BLaER1 (cell line): ENCODE measurements around the gene SNAPC3.
A peak's percentile ranks its signal among the peaks of the same experiment; 100 is the strongest.
"Not testable (repeated sequence)": the region's sequence is repeated elsewhere in the genome, so short reads cannot be mapped to it uniquely, and the experiment has no call there.

Experiments
- H3K27ac ChIP-seq: shearing (Covaris generic); formaldehyde crosslinking; 2 replicates; pipeline ENCODE4 v1.8.1; 2022
- H3K27me3 ChIP-seq: shearing (Covaris generic); formaldehyde crosslinking; 2 replicates; pipeline ENCODE4 v1.8.1; 2022
- H3K36me3 ChIP-seq: shearing (Covaris generic); formaldehyde crosslinking; 2 replicates; pipeline ENCODE4 v1.8.1; 2022
- H3K4me1 ChIP-seq: shearing (Covaris generic); formaldehyde crosslinking; 2 replicates; pipeline ENCODE4 v1.8.1; 2022
- H3K4me2 ChIP-seq: shearing (Covaris generic); formaldehyde crosslinking; 2 replicates; pipeline ENCODE4 v1.8.1; 2022
- H3K4me3 ChIP-seq: shearing (Covaris generic); formaldehyde crosslinking; 2 replicates; pipeline ENCODE4 v1.8.1; 2022
- H3K9ac ChIP-seq: shearing (Covaris generic); formaldehyde crosslinking; 2 replicates; pipeline ENCODE4 v1.8.1; 2022
- H3K9me3 ChIP-seq: shearing (Covaris generic); formaldehyde crosslinking; 2 replicates; pipeline ENCODE4 v1.8.1; 2022
- H4K20me1 ChIP-seq: shearing (Covaris generic); formaldehyde crosslinking; 2 replicates; pipeline ENCODE4 v1.8.1; 2022
- Cebpa-rat ChIP-seq: shearing (Covaris generic); IDR thresholded peaks from 2 replicates; pipeline ENCODE4 v1.8.1; 2022

The SNAPC3 gene

DNA sequence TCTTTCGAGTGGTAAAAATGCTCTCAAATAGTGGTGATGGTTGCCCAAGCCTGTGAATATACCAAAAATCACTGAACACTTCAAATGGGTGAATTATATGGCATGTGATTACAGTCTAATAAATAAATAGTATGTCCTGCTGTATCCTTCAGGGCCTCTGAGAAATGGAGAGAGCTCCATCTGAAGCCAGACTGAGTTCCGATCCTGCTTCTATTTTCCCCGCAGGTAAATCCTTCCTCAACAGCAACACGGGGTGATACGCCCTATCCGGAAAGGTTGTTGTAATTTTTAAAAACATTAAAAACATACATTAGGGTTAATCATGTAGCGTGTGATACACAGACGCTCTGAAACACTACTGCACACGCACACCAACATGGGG lies 695 bp upstream of the SNAPC3 start:
- no peaks in the 10 kb centered on the region for H3K27me3 ChIP-seq
- H4K20me1 ChIP-seq = peaks cover 31% of the 10 kb centered on the region
- peak overlapping the region; percentile 73 for H3K4me2 ChIP-seq
- TF ChIP-seq Cebpa-rat = no peak
- H3K27ac ChIP-seq = peak overlapping the region; percentile 83
- peaks cover 25% of the 10 kb centered on the region for H3K36me3 ChIP-seq
- H3K9ac ChIP-seq = peak overlapping the region; percentile 66; the same call in 1 of the 2 replicates
- peaks cover 8% of the 10 kb centered on the region; the same call in 1 of the 2 replicates for H3K9me3 ChIP-seq
- H3K4me3 ChIP-seq = peak overlapping the region; percentile 94
- peaks cover 49% of the 10 kb centered on the region for H3K4me1 ChIP-seq

- peaks cover 8% of the 10 kb centered on the region; the same call in 1 of the 2 replicates for H3K9me3 ChIP-seq
- H3K27ac ChIP-seq = peak overlapping the region; percentile 83
- H3K27me3 ChIP-seq = no peaks in the 10 kb centered on the region
- H3K9ac ChIP-seq = peak overlapping the region; percentile 85
- H3K4me1 ChIP-seq = peaks cover 37% of the 10 kb centered on the region
- peak overlapping the region; percentile 83 for H3K4me2 ChIP-seq
- peaks cover 31% of the 10 kb centered on the region for H4K20me1 ChIP-seq
- H3K4me3 ChIP-seq = peak overlapping the region; percentile 94
- H3K36me3 ChIP-seq = peaks cover 39% of the 10 kb centered on the region
- TF ChIP-seq Cebpa-rat = no peak
Observed at GRCh38 chr9:15423231-15423985, 732 bp downstream of the SNAPC3 start.

DNA sequence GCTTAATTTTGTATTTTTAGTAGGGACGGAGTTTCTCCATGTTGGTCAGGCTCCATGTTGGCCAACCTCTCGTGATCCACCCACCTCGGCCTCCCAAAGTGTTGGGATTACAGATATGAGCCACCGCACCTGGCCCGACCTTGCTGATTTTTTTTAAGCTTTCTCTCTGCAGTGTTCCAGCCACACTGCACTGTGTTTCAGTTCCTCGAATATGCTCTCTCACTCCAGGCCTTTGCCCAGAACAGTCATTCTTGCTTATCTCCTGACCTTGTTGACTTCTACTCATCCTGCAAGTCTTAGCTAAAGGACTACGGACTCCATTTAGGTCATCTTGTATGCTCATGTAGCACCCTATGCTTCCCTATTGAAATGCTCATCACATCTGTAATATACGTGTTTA lies 3.3 kb downstream of the SNAPC3 start:
- peak overlapping the region; percentile 83 for H3K4me2 ChIP-seq
- H3K4me3 ChIP-seq = no peak overlapping the region
- H3K9ac ChIP-seq = no peak overlapping the region
- H3K27ac ChIP-seq = no peak overlapping the region
- H3K27me3 ChIP-seq = no peaks in the 10 kb centered on the region
- peaks cover 40% of the 10 kb centered on the region for H3K4me1 ChIP-seq
- TF ChIP-seq Cebpa-rat = no peak
- H3K9me3 ChIP-seq = peaks cover 4% of the 10 kb centered on the region; the same call in 1 of the 2 replicates
- H3K36me3 ChIP-seq = peaks cover 49% of the 10 kb centered on the region
- H4K20me1 ChIP-seq = peaks cover 50% of the 10 kb centered on the region

- Histone ChIP-seq H3K36me3 (peaks cover 58% of the 10 kb centered on the region), H3K4me1 (peaks cover 30% of the 10 kb centered on the region), H4K20me1 (peaks cover 64% of the 10 kb centered on the region)
- not testable (repeated sequence) for H3K27me3 ChIP-seq, H3K9ac ChIP-seq, H3K9me3 ChIP-seq, H3K27ac ChIP-seq, H3K4me3 ChIP-seq, H3K4me2 ChIP-seq
Observed at GRCh38 chr9:15427702-15428101, 5.0 kb downstream of the SNAPC3 start.

DNA sequence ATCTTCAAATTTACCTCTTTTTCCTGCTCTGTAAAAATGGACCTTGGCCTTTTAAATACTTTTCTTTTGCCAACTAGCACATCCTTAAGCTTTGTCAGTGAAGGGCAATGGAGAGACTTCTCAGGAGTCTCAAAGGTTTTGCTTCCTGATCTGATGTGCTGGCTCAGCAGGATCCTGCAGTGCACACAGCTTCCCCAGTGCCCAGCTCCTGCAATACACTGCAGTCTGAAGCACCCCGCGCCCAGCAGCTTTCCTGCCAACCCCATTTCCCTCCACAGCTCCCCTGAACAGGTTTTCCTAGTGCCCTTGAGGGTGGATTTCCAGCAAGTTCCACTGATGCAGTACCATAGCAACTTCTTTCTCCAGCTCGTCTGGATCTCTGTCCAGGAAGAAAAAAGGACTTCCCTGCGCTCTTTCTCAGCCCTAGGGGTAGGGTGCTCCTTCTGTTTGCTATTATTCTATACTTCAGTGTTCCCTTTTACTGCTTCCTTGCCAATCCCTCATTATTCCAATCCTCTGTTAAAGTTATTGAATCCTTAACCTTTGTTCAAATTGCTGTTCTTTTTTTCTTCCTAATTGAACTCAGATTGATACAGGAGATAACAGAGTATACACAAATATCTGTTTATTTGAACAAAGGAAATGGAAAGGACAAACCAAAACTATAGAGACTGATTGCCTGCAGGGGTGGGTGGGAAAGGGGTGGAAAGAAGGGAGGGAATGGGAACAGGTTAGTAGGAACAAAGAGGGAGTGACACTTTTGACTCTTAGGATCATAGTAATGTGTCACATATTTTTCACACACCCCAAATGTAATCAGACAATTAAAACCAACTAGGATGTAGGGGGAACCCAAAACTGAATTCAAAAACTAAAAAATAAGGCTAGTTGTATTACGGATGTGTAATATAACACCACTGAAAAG lies 8.5 kb downstream of the SNAPC3 start:
- no peak overlapping the region for H3K4me2 ChIP-seq
- TF ChIP-seq Cebpa-rat = no peak
- H3K27me3 ChIP-seq = no peaks in the 10 kb centered on the region
- no peak overlapping the region for H3K9ac ChIP-seq
- no peak overlapping the region for H3K4me3 ChIP-seq
- peaks cover 60% of the 10 kb centered on the region for H4K20me1 ChIP-seq
- peaks cover 5% of the 10 kb centered on the region for H3K4me1 ChIP-seq
- no peak overlapping the region for H3K27ac ChIP-seq
- H3K36me3 ChIP-seq = peaks cover 73% of the 10 kb centered on the region
- H3K9me3 ChIP-seq = peaks cover 2% of the 10 kb centered on the region; the same call in 1 of the 2 replicates

GRCh38 chr9:15433191-15433590 lies 10.5 kb downstream of the SNAPC3 start:
- H3K9ac ChIP-seq = no peak overlapping the region
- peaks cover 74% of the 10 kb centered on the region for H3K36me3 ChIP-seq
- peaks cover 3% of the 10 kb centered on the region; the same call in 1 of the 2 replicates for H3K4me1 ChIP-seq
- H3K27ac ChIP-seq = no peak overlapping the region
- no peaks in the 10 kb centered on the region for H3K27me3 ChIP-seq
- no peak overlapping the region for H3K4me3 ChIP-seq
- H3K9me3 ChIP-seq = peaks cover 15% of the 10 kb centered on the region
- H4K20me1 ChIP-seq = peaks cover 69% of the 10 kb centered on the region
- TF ChIP-seq Cebpa-rat = no peak
- H3K4me2 ChIP-seq = no peak overlapping the region

DNA sequence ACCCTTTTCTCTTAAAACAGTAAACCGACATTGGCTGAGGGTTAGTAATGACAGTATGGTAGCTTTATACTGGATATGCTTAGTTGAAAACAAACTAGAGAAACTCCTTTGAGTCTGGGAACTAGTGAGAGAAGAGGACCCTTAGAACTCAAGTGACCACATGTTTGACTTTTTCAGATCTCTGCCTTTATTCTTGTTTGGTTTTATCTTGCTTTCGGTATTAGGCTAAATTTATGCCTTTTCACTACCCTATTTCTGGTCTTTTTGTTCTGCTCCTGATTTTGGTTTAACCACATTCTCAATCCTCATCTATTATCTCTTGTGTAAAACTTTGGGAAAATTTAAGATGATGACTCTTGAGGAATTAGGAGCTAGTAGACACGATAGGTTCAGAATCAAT lies 11.0 kb downstream of the SNAPC3 start:
- no peaks in the 10 kb centered on the region for H3K27me3 ChIP-seq
- H3K4me3 ChIP-seq = no peak overlapping the region
- no peak overlapping the region for H3K9ac ChIP-seq
- no peak for TF ChIP-seq Cebpa-rat
- H3K9me3 ChIP-seq = peaks cover 17% of the 10 kb centered on the region
- H3K4me1 ChIP-seq = peaks cover 3% of the 10 kb centered on the region; the same call in 1 of the 2 replicates
- no peak overlapping the region for H3K27ac ChIP-seq
- H3K36me3 ChIP-seq = peaks cover 76% of the 10 kb centered on the region
- H3K4me2 ChIP-seq = no peak overlapping the region
- H4K20me1 ChIP-seq = peaks cover 69% of the 10 kb centered on the region

DNA sequence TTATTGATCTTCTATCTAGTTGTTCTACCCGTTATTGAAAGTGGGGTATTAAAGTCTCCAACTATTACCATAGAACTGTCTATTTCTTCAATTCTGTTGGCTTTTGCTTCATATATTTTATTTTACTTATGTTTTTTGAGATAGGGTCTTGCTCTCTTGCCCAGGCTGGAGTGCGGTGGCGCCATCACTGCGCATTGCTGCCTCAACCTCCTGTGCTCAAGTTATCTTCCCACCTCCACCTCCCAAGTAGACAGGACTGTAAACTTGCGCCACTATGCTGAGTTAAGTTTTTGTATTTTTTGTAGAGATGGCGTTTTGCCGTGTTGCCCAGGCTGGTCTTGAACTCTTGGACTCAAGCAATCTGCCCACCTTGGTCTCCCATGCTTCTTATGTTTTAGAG lies 16.2 kb downstream of the SNAPC3 start:
- H3K9ac ChIP-seq = no peak overlapping the region
- no peak for TF ChIP-seq Cebpa-rat
- peak overlapping the region; percentile 25; the same call in 1 of the 2 replicates for H3K4me3 ChIP-seq
- H3K4me2 ChIP-seq = no peak overlapping the region
- H3K9me3 ChIP-seq = peaks cover 53% of the 10 kb centered on the region
- no peaks in the 10 kb centered on the region for H3K27me3 ChIP-seq
- peaks cover 33% of the 10 kb centered on the region for H4K20me1 ChIP-seq
- no peak overlapping the region for H3K27ac ChIP-seq
- H3K36me3 ChIP-seq = peaks cover 95% of the 10 kb centered on the region
- H3K4me1 ChIP-seq = no peaks in the 10 kb centered on the region

DNA sequence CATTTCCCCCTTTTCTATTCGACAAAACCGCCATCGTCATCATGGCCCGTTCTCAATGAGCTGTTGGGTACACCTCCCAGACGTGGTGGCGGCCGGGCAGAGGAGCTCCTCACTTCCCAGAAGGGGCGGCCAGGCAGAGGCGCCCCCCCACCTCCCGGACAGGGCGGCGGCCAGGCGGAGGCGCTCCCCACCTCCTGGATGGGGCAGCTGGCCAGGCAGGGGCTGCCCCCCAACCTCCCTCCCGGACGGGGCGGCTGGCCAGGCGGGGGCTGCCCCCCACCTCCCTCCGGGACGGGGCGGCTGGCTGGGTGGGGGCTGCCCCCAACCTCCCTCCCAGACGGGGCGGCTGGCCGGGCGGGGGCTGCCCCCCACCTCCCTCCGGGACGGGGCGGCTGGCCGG lies 19.2 kb downstream of the SNAPC3 start:
- not testable (repeated sequence) for H3K9ac ChIP-seq, H3K4me3 ChIP-seq, H3K4me1 ChIP-seq, H3K4me2 ChIP-seq, H3K27me3 ChIP-seq, H3K27ac ChIP-seq
- H4K20me1 ChIP-seq = peaks cover 24% of the 10 kb centered on the region
- H3K36me3 ChIP-seq = peaks cover 96% of the 10 kb centered on the region
- peaks cover 45% of the 10 kb centered on the region for H3K9me3 ChIP-seq

DNA sequence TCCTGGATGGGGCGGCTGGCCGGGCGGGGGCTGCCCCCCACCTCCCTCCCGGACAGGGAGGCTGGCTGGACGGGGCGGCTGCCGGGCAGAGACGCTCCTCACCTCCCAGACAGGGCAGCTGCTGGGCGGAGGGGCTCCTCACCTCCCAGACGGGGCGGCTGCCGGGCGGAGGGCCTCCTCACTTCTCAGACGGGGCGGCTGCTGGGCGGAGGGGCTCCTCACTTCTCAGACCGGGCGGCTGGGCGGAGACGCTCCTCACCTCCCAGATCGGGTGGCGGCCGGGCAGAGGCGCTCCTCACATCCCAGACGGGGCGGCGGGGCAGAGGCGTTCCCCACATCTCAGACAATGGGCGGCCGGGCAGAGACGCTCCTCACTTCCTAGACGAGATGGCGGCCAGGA lies 19.6 kb downstream of the SNAPC3 start:
- not testable (repeated sequence) for H3K4me3 ChIP-seq, H3K9ac ChIP-seq, H3K4me1 ChIP-seq, H3K27me3 ChIP-seq, H3K4me2 ChIP-seq, H3K27ac ChIP-seq
- Histone ChIP-seq H3K36me3 (peaks cover 96% of the 10 kb centered on the region), H4K20me1 (peaks cover 24% of the 10 kb centered on the region), H3K9me3 (peaks cover 41% of the 10 kb centered on the region)
